NCI-H774 (cell line): ENCODE data around the gene PTPN3.

Experiments
- DNase-seq: peaks from one replicate; lab custom pipeline; 2025; lab: John Stamatoyannopoulos, UW

Gene PTPN3

GRCh38 chr9:109506097-109506712 is 8.1 kb upstream of the PTPN3 start:
- DNase-seq = no peak

GRCh38 chr9:109504689-109505088 is 6.6 kb upstream of the PTPN3 start:
- DNase-seq = no peak

GRCh38 chr9:109500421-109500974 is 2.4 kb upstream of the PTPN3 start:
- no peak for DNase-seq

GRCh38 chr9:109499631-109500410 is 1.7 kb upstream of the PTPN3 start:
- DNase-seq = peak; percentile 72

- DNase-seq = no peak
Observed at GRCh38 chr9:109499093-109499630, 1.1 kb upstream of the PTPN3 start.

GRCh38 chr9:109497226-109498153 is 617 bp downstream of the PTPN3 start:
- DNase-seq = peak; percentile 43

GRCh38 chr9:109496841-109497225 is 1.3 kb downstream of the PTPN3 start:
- no peak for DNase-seq

- DNase-seq = no peak
Observed at GRCh38 chr9:109496218-109496617, 1.9 kb downstream of the PTPN3 start.

GRCh38 chr9:109493648-109494047 is 4.5 kb downstream of the PTPN3 start:
- DNase-seq = no peak

- DNase-seq = no peak
Observed at GRCh38 chr9:109491590-109491989, 6.5 kb downstream of the PTPN3 start.

GRCh38 chr9:109488791-109489492 is 9.2 kb downstream of the PTPN3 start:
- no peak for DNase-seq

GRCh38 chr9:109488351-109488750 is 9.8 kb downstream of the PTPN3 start:
- no peak for DNase-seq

GRCh38 chr9:109487247-109487646 is 10.9 kb downstream of the PTPN3 start:
- no peak for DNase-seq

GRCh38 chr9:109483744-109484429 is 14.2 kb downstream of the PTPN3 start:
- no peak for DNase-seq

- no peak for DNase-seq
Observed at GRCh38 chr9:109482391-109482916, 15.7 kb downstream of the PTPN3 start.

GRCh38 chr9:109481856-109482255 is 16.3 kb downstream of the PTPN3 start:
- DNase-seq = no peak

- DNase-seq = no peak
Observed at GRCh38 chr9:109479822-109480221, 18.3 kb downstream of the PTPN3 start.

GRCh38 chr9:109478665-109479380 is 19.3 kb downstream of the PTPN3 start:
- no peak for DNase-seq

- DNase-seq = no peak
Observed at GRCh38 chr9:109478051-109478563, 20.0 kb downstream of the PTPN3 start.
